SK-N-SH (cell line): ENCODE measurements around the gene CD300E. TPM values are rescaled to one million over a fixed set of nuclear protein-coding genes. Genes with fewer than 3 reads are reported as not detected.

Experiments used
- CTCF ChIA-PET: fragments of 300-600, 350-600 bp; formaldehyde crosslinking; extraction: SDS; loops from one replicate; lab custom pipeline; 2021; lab: Yijun Ruan, JAX
- POLR2A ChIA-PET: fragments of 350-600 bp; sonication (Branson Sonifier 250); formaldehyde crosslinking; extraction: SDS; loops from one replicate; lab custom pipeline; 2020; ENCODE audit warnings: antibody characterized with exemption, inconsistent platforms; lab: Yijun Ruan, JAX
- DNase-seq: peaks from one replicate; pipeline ENCODE4 v3.0.0; 2012
- H2AFZ ChIP-seq: fragments of 200-600 bp; sonication (generic); 2 replicates; pipeline ENCODE4 v1.8.1; 2016; ENCODE audit warnings: antibody characterized with exemption, mild to moderate bottlenecking, low read depth
- H3F3A ChIP-seq: fragments of 200-600 bp; sonication (generic); replicated peaks from 2 replicates; pipeline ENCODE3; 2016; ENCODE audit warnings: antibody characterized with exemption, mild to moderate bottlenecking; ENCODE audit not compliant: insufficient read depth
- H3K27ac ChIP-seq, 2 experiments: fragments of 200-500 bp in 1 of 2; fragments of 200-600 bp in 1 of 2; sonication (Bioruptor generic) in 1 of 2; sonication (generic), shearing (Covaris generic) in 1 of 2; 2 replicates each; pipeline versions ENCODE4 v1.5.1 to v1.6.1; 2014 to 2016; ENCODE audit warnings: low read depth in 2 of 2, inconsistent platforms in 1 of 2, low read length in 1 of 2, mild to moderate bottlenecking in 1 of 2, mixed read lengths in 1 of 2
- H3K27me3 ChIP-seq: fragments of 200-600 bp; sonication (generic), shearing (Covaris generic); 2 replicates; pipeline ENCODE4 v1.6.1; 2016; ENCODE audit warnings: mixed run types; ENCODE audit not compliant: insufficient read depth
- H3K36me3 ChIP-seq, 2 experiments: fragments of 200-500 bp in 1 of 2; fragments of 200-600 bp in 1 of 2; sonication (Bioruptor generic) in 1 of 2; sonication (generic) in 1 of 2; replicated peaks in 1 of 2; 2 replicates each; pipeline versions ENCODE3 to v1.5.1; 2014 to 2016; ENCODE audit warnings: low read length in 1 of 2, mild to moderate bottlenecking in 1 of 2; ENCODE audit not compliant: insufficient read depth in 2 of 2, control insufficient read depth in 1 of 2
- H3K4me1 ChIP-seq, 2 experiments: fragments of 200-500 bp in 1 of 2; fragments of 200-600 bp in 1 of 2; sonication (Bioruptor generic) in 1 of 2; sonication (generic), shearing (Covaris generic) in 1 of 2; 2 replicates each; pipeline versions ENCODE4 v1.5.1 to v1.6.1; 2014 to 2016; ENCODE audit warnings: low read depth in 1 of 2, low read length in 1 of 2, mixed run types in 1 of 2; ENCODE audit not compliant: insufficient read depth in 2 of 2, control insufficient read depth in 1 of 2
- H3K4me2 ChIP-seq: fragments of 200-600 bp; sonication (generic), shearing (Covaris generic); 2 replicates; pipeline ENCODE4 v1.6.1; 2017; ENCODE audit warnings: mixed run types
- H3K4me3 ChIP-seq, 2 experiments: fragments of 200-500 bp in 1 of 2; fragments of 200-600 bp in 1 of 2; sonication (Bioruptor generic) in 1 of 2; sonication (generic), shearing (Covaris generic) in 1 of 2; 2 replicates each; pipeline versions ENCODE4 v1.5.1 to v1.8.1; 2014 to 2016; ENCODE audit warnings: low read depth in 2 of 2, inconsistent platforms in 1 of 2, low read length in 1 of 2, mild to moderate bottlenecking in 1 of 2, mixed read lengths in 1 of 2, moderate library complexity in 1 of 2
- H3K79me2 ChIP-seq: fragments of 200-600 bp; sonication (generic); 2 replicates; pipeline ENCODE4 v1.8.1; 2017; ENCODE audit warnings: mild to moderate bottlenecking; ENCODE audit not compliant: insufficient read depth
- H3K9ac ChIP-seq: fragments of 200-600 bp; sonication (generic); 2 replicates; pipeline ENCODE4 v1.6.1; 2017; ENCODE audit warnings: mixed run types
- H3K9me2 ChIP-seq: fragments of 200-600 bp; sonication (generic); 2 replicates; pipeline ENCODE4 v1.6.1; 2017; ENCODE audit warnings: mixed run types
- H3K9me3 ChIP-seq: fragments of 200-600 bp; sonication (generic); 2 replicates; pipeline ENCODE4 v1.6.1; 2017; ENCODE audit warnings: mixed run types, mild to moderate bottlenecking, moderate library complexity
- H4K20me1 ChIP-seq: fragments of 200-600 bp; sonication (generic); 2 replicates; pipeline ENCODE4 v1.6.1; 2017; ENCODE audit warnings: mild to moderate bottlenecking, mixed run types; ENCODE audit not compliant: insufficient read depth
- EZH2phosphoT487 ChIP-seq: fragments of 200-600 bp; sonication (generic); IDR thresholded peaks from 2 replicates; pipeline ENCODE4 v1.6.1; 2017; ENCODE audit warnings: low read depth, mixed run types, mild to moderate bottlenecking, antibody characterized with exemption, moderate library complexity, borderline replicate concordance
- MEF2A ChIP-seq: IDR thresholded peaks from 2 replicates; pipeline ENCODE4 v1.4.0; 2012; ENCODE audit warnings: low read depth, borderline replicate concordance
- NRF1 ChIP-seq: IDR thresholded peaks from 2 replicates; pipeline ENCODE4 v1.6.1; 2012; ENCODE audit warnings: low read depth, mild to moderate bottlenecking, low read length
- POLR2AphosphoS5 ChIP-seq: IDR thresholded peaks from 2 replicates; pipeline ENCODE4 v1.6.1; 2012; ENCODE audit warnings: low read depth, low read length
- RFX5 ChIP-seq: IDR thresholded peaks from 2 replicates; pipeline ENCODE4 v1.6.1; 2012; ENCODE audit warnings: mild to moderate bottlenecking, improper control_type of control experiment, low read length
- SMC3 ChIP-seq: IDR thresholded peaks from 2 replicates; pipeline ENCODE4 v1.6.1; 2012; ENCODE audit warnings: low read depth, low read length, improper control_type of control experiment
- TAF1 ChIP-seq: IDR thresholded peaks from 2 replicates; pipeline ENCODE4 v1.6.1; 2012; ENCODE audit warnings: low read depth, mild to moderate bottlenecking, low read length, moderate library complexity, borderline replicate concordance
- TEAD4 ChIP-seq: IDR thresholded peaks from 2 replicates; pipeline ENCODE4 v1.4.0; 2012; ENCODE audit warnings: mild to moderate bottlenecking, borderline replicate concordance; ENCODE audit not compliant: insufficient read depth
- WGBS: methylation state at CpG from one replicate; pipeline ENCODE4 v1.1.6; 2017; ENCODE audit warnings: low lambda C conversion rate; 5-methylcytosine and 5-hydroxymethylcytosine counted together
- polyA plus RNA-seq, 3 experiments: library from polyadenylated mRNA; depleted of rRNA; stranded (reverse); fragments of >200 nt; gene quantifications; 2 replicates each; pipeline ENCODE4 v1.2.3, GENCODE V29; 2012
- TF ChIP-seq, protein P1 (sequence below): IDR thresholded peaks from 2 replicates; pipeline ENCODE4 v1.4.0; 2012; ENCODE audit warnings: low read depth, borderline replicate concordance
- TF ChIP-seq, protein P2 (sequence below): IDR thresholded peaks from 2 replicates; pipeline ENCODE4; 2012
- TF ChIP-seq, protein P3 (sequence below): IDR thresholded peaks from 2 replicates; pipeline ENCODE4 v1.6.1; 2012; ENCODE audit warnings: mild to moderate bottlenecking, low read depth, low read length, moderate library complexity

The CD300E gene
- polyA plus RNA-seq, 1 of the 3 experiments (the other 2 are of a cell fraction) = not detected

DNA sequence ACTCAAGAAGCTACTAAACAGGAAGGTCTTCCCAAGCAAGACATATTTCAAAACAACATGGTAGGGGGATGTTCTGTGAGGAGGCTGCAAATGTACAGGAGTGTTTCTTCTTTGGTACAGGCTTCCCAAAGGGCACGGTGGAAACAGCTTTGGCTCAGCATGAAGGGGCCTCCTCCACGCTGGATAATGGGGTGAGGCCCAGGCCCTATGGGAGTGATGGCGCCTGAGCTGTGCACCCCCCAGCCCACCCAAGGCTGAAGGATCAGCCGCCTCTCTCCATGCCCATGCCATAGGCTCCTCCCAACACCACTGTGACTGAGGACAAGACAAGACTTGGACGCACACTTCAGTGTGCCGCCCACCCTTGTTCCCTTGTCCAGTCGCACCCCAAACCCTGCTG is 6.8 kb downstream of the CD300E start:
- no peak for DNase-seq
- Histone ChIP-seq H3K27ac (no peak overlapping the region), H3K4me3 (no peak overlapping the region), H3F3A (no peaks in the 10 kb centered on the region)
- TF ChIP-seq NRF1 (no peak), MEF2A (no peak), SMC3 (no peak)
- TF ChIP-seq, protein P1, sequence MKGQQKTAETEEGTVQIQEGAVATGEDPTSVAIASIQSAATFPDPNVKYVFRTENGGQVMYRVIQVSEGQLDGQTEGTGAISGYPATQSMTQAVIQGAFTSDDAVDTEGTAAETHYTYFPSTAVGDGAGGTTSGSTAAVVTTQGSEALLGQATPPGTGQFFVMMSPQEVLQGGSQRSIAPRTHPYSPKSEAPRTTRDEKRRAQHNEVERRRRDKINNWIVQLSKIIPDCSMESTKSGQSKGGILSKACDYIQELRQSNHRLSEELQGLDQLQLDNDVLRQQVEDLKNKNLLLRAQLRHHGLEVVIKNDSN = no peak
- TF ChIP-seq, all 33 proteins: peak for 0
- no peaks in the 10 kb centered on the region for H3K79me2 ChIP-seq
- H3K9me3 ChIP-seq = no peaks in the 10 kb centered on the region; the same call in 1 of the 2 replicates
- no peak overlapping the region for H2AFZ ChIP-seq
- no peaks in the 10 kb centered on the region for H4K20me1 ChIP-seq
- H3K36me3 ChIP-seq = no peaks in the 10 kb centered on the region
- 63% methylated on average over 7 of the region's 7 CpGs for WGBS
- no peak overlapping the region for H3K4me2 ChIP-seq
- H3K27me3 ChIP-seq = no peaks in the 10 kb centered on the region
- H3K9ac ChIP-seq = no peak overlapping the region
- H3K4me1 ChIP-seq = no peaks in the 10 kb centered on the region
- POLR2A ChIA-PET = no interaction called here
- CTCF ChIA-PET = interaction anchor here (0.7 to 2.7 kb wide), 10 partner anchors 9 to 249 kb away, joined by 3 to 10 read pairs (median 4); partner anchors contain the start of gene RAB37
- no peaks in the 10 kb centered on the region for H3K9me2 ChIP-seq

DNA sequence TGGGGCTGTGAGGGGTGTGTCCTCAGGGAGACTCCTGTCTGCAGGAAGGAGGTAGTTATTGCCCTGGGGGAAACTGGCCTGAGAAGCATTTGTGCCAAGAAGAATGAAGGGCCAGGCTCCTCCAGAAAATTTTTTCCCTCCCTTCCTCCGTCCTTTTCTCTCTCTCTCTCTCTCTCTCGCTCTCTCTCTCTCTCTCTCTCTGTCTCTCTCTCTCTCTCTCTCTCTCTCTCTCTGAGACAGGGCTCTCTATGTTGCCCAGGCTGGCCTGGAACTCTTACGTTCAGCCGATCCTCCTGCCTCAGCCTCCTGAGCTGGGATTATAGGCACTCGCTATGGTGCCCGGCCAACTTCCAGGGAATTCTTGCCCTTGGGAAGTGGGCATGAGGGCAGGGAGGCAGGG is 11.5 kb downstream of the CD300E start:
- no peaks in the 10 kb centered on the region; the same call in 1 of the 2 replicates for H3K9me3 ChIP-seq
- H3K4me2 ChIP-seq = no peak overlapping the region
- H3K9me2 ChIP-seq = no peaks in the 10 kb centered on the region
- H3K27ac ChIP-seq = no peak overlapping the region
- H3K36me3 ChIP-seq = no peaks in the 10 kb centered on the region
- H2AFZ ChIP-seq = no peak overlapping the region
- no peaks in the 10 kb centered on the region for H3K27me3 ChIP-seq
- DNase-seq = no peak
- 39% methylated on average over 6 of the region's 6 CpGs for WGBS
- no peaks in the 10 kb centered on the region for H3K4me1 ChIP-seq
- TF ChIP-seq, protein P2, sequence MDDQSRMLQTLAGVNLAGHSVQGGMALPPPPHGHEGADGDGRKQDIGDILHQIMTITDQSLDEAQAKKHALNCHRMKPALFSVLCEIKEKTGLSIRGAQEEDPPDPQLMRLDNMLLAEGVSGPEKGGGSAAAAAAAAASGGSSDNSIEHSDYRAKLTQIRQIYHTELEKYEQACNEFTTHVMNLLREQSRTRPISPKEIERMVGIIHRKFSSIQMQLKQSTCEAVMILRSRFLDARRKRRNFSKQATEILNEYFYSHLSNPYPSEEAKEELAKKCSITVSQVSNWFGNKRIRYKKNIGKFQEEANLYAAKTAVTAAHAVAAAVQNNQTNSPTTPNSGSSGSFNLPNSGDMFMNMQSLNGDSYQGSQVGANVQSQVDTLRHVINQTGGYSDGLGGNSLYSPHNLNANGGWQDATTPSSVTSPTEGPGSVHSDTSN = no peak
- TF ChIP-seq EZH2phosphoT487 = no peak
- no peak for TF ChIP-seq TEAD4
- no peak for TF ChIP-seq POLR2AphosphoS5
- TF ChIP-seq, protein P3, sequence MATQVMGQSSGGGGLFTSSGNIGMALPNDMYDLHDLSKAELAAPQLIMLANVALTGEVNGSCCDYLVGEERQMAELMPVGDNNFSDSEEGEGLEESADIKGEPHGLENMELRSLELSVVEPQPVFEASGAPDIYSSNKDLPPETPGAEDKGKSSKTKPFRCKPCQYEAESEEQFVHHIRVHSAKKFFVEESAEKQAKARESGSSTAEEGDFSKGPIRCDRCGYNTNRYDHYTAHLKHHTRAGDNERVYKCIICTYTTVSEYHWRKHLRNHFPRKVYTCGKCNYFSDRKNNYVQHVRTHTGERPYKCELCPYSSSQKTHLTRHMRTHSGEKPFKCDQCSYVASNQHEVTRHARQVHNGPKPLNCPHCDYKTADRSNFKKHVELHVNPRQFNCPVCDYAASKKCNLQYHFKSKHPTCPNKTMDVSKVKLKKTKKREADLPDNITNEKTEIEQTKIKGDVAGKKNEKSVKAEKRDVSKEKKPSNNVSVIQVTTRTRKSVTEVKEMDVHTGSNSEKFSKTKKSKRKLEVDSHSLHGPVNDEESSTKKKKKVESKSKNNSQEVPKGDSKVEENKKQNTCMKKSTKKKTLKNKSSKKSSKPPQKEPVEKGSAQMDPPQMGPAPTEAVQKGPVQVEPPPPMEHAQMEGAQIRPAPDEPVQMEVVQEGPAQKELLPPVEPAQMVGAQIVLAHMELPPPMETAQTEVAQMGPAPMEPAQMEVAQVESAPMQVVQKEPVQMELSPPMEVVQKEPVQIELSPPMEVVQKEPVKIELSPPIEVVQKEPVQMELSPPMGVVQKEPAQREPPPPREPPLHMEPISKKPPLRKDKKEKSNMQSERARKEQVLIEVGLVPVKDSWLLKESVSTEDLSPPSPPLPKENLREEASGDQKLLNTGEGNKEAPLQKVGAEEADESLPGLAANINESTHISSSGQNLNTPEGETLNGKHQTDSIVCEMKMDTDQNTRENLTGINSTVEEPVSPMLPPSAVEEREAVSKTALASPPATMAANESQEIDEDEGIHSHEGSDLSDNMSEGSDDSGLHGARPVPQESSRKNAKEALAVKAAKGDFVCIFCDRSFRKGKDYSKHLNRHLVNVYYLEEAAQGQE = no peak
- TF ChIP-seq RFX5 = no peak
- TF ChIP-seq TAF1 = no peak
- ChIA-PET CTCF (interaction anchor here (1.2 to 4.4 kb wide), 5 partner anchors 11 to 179 kb away, joined by 3 to 31 read pairs (median 9); partner anchors contain the start of genes CD300H and RAB37), POLR2A (interaction anchor here (0.6 to 1.1 kb wide), 2 partner anchors 20 to 172 kb away, joined by 3 read pairs; no protein-coding TSS in a partner anchor)
- H3F3A ChIP-seq = no peaks in the 10 kb centered on the region
- H3K4me3 ChIP-seq = no peak overlapping the region
- no peak overlapping the region for H3K9ac ChIP-seq
- no peaks in the 10 kb centered on the region for H4K20me1 ChIP-seq
- H3K79me2 ChIP-seq = no peaks in the 10 kb centered on the region
